ENCODE data around the gene LAMB1.
"Not testable (repeated sequence)": the region's sequence is repeated elsewhere in the genome, so short reads cannot be mapped to it uniquely, and the experiment has no call there.

The LAMB1 gene

GRCh38 chr7:107926481-107926880, 76.5 kb downstream of the LAMB1 start:
- Histone ChIP-seq H3K4me1 (ENCODE audit: low read length) (peaks cover 11% of the 10 kb centered on the region), H3K27ac (ENCODE audit: low read length) (no peak overlapping the region), H3K36me3 (replicated peaks; ENCODE audit: low read depth, low read length) (peaks cover 35% of the 10 kb centered on the region), H3K27me3 (ENCODE audit: low read depth, low read length) (no peaks in the 10 kb centered on the region), H3K79me2 (ENCODE audit: low read length) (no peaks in the 10 kb centered on the region), H3K9ac (ENCODE audit: low read length) (no peak overlapping the region), H2AFZ (ENCODE audit: low read depth, low read length) (no peak overlapping the region), H3K9me3 (ENCODE audit: insufficient read depth, low read length) (no peaks in the 10 kb centered on the region), H3K4me2 (ENCODE audit: low read length) (no peak overlapping the region), H3K4me3 (ENCODE audit: low read length) (no peak overlapping the region), H4K20me1 (ENCODE audit: insufficient read depth, low read length) (no peaks in the 10 kb centered on the region)
- no peak for TF ChIP-seq CTCF (IDR thresholded peaks at IDR 0.05; ENCODE audit: low read depth, low read length)
- no peak for TF ChIP-seq EZH2phosphoT487 (IDR thresholded peaks at IDR 0.05; ENCODE audit: low read depth)

DNA sequence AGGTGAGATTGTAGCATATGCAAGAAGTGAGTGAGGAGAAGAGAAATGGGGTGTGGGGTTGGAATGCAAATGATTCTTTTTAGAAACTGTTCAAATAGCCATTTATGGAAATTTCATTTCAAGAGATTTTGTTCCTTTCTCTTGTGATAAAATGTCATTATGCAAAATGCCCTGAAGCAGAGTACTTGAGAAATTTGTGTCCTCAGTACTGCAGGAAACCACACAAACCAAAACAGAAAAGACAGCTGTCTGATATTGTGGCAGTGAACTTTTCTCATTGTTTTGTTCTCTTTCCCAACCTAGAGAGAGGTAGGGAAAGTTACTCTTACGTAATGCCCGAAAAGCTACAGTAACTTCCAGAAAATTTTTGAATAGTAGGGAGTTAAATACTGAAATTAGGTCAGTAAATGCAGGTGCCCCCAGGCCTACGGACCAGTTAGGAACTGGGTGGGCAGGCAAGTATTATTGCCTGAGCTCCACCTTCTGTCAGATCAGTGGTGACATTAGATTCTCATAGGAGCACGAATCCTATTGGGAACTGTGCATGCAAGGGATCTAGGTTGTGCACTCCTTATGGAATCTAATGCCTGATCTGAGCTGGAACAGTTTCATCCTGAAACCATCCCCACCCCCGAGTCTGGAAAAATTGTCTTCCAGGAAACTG, 78.0 kb downstream of the LAMB1 start:
- peaks cover 41% of the 10 kb centered on the region for H3K36me3 ChIP-seq (replicated peaks; ENCODE audit: low read depth, low read length)
- peaks cover 21% of the 10 kb centered on the region for H3K4me1 ChIP-seq (ENCODE audit: low read length)
- no peak overlapping the region for H3K4me3 ChIP-seq (ENCODE audit: low read length)
- no peak overlapping the region for H2AFZ ChIP-seq (ENCODE audit: low read depth, low read length)
- no peak overlapping the region for H3K9ac ChIP-seq (ENCODE audit: low read length)
- H3K79me2 ChIP-seq (ENCODE audit: low read length): no peaks in the 10 kb centered on the region
- H4K20me1 ChIP-seq (ENCODE audit: insufficient read depth, low read length): 0 out of 2 replicates have a peak, but pooled peaks cover 4% of the 10 kb centered on the region
- H3K9me3 ChIP-seq (ENCODE audit: insufficient read depth, low read length): no peaks in the 10 kb centered on the region
- H3K4me2 ChIP-seq (ENCODE audit: low read length): no peak overlapping the region
- no peaks in the 10 kb centered on the region for H3K27me3 ChIP-seq (ENCODE audit: low read depth, low read length)
- no peak for TF ChIP-seq CTCF (IDR thresholded peaks at IDR 0.05; ENCODE audit: low read depth, low read length)
- TF ChIP-seq EZH2phosphoT487 (IDR thresholded peaks at IDR 0.05; ENCODE audit: low read depth): no peak
- H3K27ac ChIP-seq (ENCODE audit: low read length): no peak overlapping the region

DNA sequence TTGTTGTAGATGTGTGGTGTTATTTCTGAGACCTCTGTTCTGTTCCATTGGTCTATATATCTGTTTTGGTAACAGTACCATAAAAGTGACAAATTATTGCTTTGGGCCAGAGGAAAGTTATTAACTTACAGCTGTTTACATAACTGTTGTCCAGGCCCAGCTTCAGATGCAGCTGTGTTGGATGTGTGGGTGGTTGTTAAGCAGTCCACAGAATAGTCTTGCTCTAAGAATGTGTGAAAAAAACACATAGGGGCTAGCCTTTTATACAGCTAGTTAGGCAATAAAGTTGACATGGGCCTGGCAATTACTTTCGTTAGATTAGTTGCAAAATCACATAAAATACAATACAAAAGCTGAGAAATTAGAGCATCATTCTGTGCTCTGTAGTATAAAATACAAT, 80.1 kb downstream of the LAMB1 start:
- no peak overlapping the region for H3K4me3 ChIP-seq (ENCODE audit: low read length)
- no peaks in the 10 kb centered on the region for H3K27me3 ChIP-seq (ENCODE audit: low read depth, low read length)
- H4K20me1 ChIP-seq (ENCODE audit: insufficient read depth, low read length): 0 out of 2 replicates have a peak, but pooled peaks cover 4% of the 10 kb centered on the region
- peaks cover 32% of the 10 kb centered on the region for H3K4me1 ChIP-seq (ENCODE audit: low read length)
- H3K9ac ChIP-seq (ENCODE audit: low read length): no peak overlapping the region
- H3K36me3 ChIP-seq (replicated peaks; ENCODE audit: low read depth, low read length): peaks cover 52% of the 10 kb centered on the region
- H2AFZ ChIP-seq (ENCODE audit: low read depth, low read length): no peak overlapping the region
- H3K27ac ChIP-seq (ENCODE audit: low read length): no peak overlapping the region
- H3K79me2 ChIP-seq (ENCODE audit: low read length): no peaks in the 10 kb centered on the region
- TF ChIP-seq CTCF (IDR thresholded peaks at IDR 0.05; ENCODE audit: low read depth, low read length) (no peak), EZH2phosphoT487 (IDR thresholded peaks at IDR 0.05; ENCODE audit: low read depth) (no peak)
- H3K9me3 ChIP-seq (ENCODE audit: insufficient read depth, low read length): no peaks in the 10 kb centered on the region
- H3K4me2 ChIP-seq (ENCODE audit: low read length): no peak overlapping the region

DNA sequence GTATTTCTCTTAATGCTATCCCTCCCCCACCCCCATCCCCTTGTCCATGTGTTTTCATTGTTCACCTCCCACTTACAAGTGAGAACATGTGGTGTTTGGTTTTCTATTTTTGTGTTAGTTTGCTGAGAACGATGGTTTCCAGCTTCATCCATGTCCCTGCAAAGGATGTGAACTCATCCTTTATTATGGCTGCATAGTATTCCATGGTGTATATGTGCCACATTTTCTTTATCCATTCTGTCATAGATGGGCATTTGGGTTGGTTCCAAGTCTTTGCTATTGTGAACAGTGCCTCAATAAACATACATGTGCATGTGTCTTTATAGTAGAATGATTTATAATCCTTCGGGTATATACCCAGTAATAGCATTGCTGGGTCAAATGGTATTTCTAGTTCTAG, 81.1 kb downstream of the LAMB1 start:
- H3K4me3 ChIP-seq (ENCODE audit: low read length); H3K9ac ChIP-seq (ENCODE audit: low read length); H3K27me3 ChIP-seq (ENCODE audit: low read depth, low read length); H4K20me1 ChIP-seq (ENCODE audit: insufficient read depth, low read length); H3K9me3 ChIP-seq (ENCODE audit: insufficient read depth, low read length); H3K79me2 ChIP-seq (ENCODE audit: low read length); H3K4me2 ChIP-seq (ENCODE audit: low read length); H3K27ac ChIP-seq (ENCODE audit: low read length); H2AFZ ChIP-seq (ENCODE audit: low read depth, low read length): not testable (repeated sequence)
- Histone ChIP-seq H3K36me3 (replicated peaks; ENCODE audit: low read depth, low read length) (peaks cover 53% of the 10 kb centered on the region), H3K4me1 (ENCODE audit: low read length) (peaks cover 43% of the 10 kb centered on the region)

All from OCI-LY3 (cell line).